HUDEP-2 (cell line): Measurements from ENCODE around the gene PRSS22.

Experiments
- DNase-seq, 76 experiments: peaks; one replicate each; lab custom pipeline; 2025; ENCODE audit not compliant: unreplicated experiment in 76 of 76; lab: John Stamatoyannopoulos, UW

Gene PRSS22

GRCh38 chr16:2852731-2853507 lies 5.1 kb downstream of the PRSS22 start:
- DNase-seq, result no peak

DNA sequence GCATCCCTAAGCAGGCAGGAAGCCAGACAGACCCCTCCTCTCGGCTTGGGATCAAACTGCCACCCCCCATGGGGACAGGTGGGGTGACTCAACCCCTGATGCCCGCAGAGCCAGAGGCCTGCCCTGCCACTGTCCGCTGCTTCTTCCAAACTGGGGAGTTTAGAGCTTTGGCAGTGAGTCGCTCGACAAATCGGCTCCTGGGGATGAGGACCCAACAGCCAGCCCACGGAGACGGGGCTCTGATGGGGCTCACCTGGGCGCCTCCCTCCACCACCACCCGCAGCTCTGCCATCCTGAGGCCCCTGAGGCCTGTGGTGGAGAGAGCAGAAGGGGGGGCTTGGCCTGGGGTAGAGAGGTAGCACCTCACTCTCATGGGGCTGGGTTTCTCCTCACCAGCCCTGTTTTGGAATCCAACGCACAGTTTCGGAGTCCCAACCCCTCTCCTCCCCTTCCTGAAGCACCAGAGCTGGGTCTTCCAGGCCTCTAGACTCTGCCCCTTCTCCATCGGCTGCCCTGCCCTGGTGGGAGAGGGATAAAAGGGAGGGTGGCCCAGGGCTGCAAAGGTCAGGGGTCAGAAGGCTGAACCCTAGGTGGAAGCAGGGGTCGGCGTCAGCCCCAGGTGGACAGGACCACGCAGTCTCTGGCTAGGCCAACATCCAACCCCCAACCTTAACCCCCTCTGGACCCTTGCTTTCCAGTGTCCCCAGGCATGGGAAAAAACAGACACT lies 5.8 kb downstream of the PRSS22 start:
- no peak for DNase-seq

DNA sequence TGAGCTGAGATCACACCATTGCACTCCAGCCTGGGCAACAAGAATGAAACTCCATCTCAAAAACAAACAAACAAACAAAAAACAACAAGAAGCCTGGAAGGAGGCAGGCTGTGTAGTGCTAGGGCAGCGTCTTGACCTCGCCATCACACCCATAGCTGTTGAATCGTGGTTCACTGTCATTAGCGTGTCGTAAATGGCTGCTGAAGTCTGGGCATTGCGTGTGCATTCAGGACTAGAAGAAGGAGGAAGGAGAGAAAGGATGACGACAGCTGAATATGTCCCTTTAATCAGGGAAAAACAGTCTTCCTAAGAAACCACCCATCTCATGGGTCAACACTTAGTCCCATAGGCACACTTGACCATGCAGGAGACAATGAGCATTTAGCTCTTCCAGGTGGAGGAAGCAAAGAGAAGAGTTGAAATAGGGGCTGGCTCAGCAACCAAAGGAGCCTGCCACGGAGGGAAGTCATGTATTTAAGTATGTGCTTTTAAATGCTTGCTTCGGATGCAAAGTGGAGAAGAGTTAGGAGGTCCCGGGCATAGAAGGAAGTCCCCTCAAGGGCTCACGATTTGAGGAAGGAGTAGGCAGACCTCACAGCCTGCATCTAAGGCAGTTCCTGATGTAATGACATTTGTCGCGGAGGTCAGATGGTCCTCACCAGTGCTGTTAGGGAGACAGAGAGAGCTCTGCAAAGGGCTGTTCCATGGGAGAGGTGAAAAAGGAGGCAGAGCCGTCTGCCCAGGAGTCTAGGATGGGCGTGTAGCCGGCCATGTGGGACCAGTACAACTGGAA lies 8.8 kb downstream of the PRSS22 start:
- no peak for DNase-seq

GRCh38 chr16:2846511-2847310 lies 11.3 kb downstream of the PRSS22 start:
- DNase-seq, result no peak

DNA sequence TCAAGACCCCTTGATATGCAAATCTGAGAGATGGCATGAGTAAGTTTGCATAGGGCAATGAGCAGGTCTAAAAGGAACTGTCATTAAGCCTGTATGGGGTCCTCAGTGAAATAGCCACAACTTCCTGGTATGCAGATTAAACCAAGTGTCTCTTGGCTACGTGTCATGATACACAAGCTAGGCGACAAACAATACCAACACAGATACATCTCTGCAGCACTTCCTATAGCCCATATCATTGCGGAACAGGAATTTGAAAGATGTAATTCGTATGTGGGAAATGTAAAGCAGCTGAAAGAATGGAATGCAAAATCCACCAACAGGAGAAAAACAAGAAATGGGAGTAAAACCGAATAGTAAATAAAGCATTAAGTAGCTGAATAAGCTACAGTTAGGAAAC lies 12.9 kb downstream of the PRSS22 start:
- no peak for DNase-seq

DNA sequence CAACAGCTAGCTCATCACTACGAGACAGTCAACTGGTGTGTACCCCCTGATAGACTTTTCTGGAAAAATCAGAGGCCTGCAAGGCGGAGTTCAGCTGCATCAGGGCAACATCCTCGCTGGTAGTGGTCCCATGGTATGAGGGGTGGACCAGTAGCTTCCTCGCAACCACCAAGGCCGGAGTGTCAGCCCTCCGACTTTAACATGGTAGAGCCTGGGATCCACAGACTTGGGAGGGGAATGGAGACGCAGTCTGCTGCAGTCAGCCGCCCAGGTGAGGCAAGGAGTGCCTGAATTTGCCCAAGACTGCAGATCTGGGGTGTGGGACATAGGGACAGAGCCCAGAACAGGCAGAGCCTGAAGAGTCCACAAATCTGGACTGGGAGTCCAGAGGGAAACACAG lies 14.4 kb downstream of the PRSS22 start:
- no peak for DNase-seq

- peak in 29 of 76 experiments; percentile 3 to 39 (median 18) for DNase-seq
Measured at GRCh38 chr16:2842340-2843000, 15.5 kb downstream of the PRSS22 start.

DNA sequence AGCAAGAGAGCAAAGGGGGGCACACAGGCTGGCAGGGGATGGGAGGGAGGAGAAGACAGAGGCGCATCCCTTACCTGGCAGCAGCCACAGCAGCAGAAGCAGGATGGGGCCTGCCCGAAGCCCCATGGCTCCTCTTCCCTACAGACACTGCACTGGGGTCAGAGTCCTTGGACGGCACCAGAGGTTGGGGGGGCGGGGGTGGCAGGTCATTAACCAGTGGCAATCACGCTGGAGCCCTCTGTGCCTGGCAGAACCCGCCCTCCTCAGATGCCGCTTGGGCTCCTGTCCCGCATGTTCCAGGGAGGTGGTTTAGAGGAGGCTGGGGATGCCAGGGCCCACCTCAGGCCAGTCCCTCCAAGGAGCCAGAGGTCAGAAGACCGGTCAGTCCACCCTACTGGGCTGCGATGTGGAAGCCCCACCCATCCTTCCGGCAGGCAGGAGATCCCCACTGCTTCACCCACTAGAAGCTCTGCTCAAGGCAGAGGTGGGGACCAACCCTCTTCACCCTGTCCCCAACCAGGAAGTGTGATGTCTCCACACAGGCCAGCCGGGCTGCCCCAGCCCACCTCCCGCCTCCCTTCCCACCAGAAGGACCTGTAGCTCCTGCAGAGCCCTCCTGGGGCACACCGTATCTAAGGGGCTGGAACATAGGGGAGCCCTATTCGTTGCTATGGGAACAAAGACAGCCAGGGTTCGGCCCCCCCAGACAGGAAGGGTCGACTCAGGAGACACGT lies 16.2 kb downstream of the PRSS22 start:
- no peak for DNase-seq

GRCh38 chr16:2840914-2841313 lies 17.1 kb downstream of the PRSS22 start:
- DNase-seq, result no peak

- DNase-seq, result no peak
Measured at GRCh38 chr16:2839650-2840450, 18.1 kb downstream of the PRSS22 start.

- peak in 45 of 76 experiments; percentile 2 to 66 (median 31) for DNase-seq
Measured at GRCh38 chr16:2838928-2839327, 19.0 kb downstream of the PRSS22 start.

GRCh38 chr16:2836646-2837508 lies 21.1 kb downstream of the PRSS22 start:
- no peak for DNase-seq

- DNase-seq, result no peak
Measured at GRCh38 chr16:2835638-2836493, 22.1 kb downstream of the PRSS22 start.

- DNase-seq, result no peak
Measured at GRCh38 chr16:2834968-2835367, 23.0 kb downstream of the PRSS22 start.

GRCh38 chr16:2833776-2834175 lies 24.2 kb downstream of the PRSS22 start:
- no peak for DNase-seq

GRCh38 chr16:2831203-2831602 lies 26.8 kb downstream of the PRSS22 start:
- no peak for DNase-seq

GRCh38 chr16:2830355-2830695 lies 27.6 kb downstream of the PRSS22 start:
- no peak for DNase-seq
